Activated CD4-positive, alpha-beta memory T cell treated with anti-CD3 and anti-CD28 coated beads, Interleukin-2, amount 10 ng/mL, durations not matched to agents 7 days and 5 days (primary cell): Measurements from ENCODE around the gene RFT1. TPM values are rescaled to one million over a fixed set of nuclear protein-coding genes. Genes with fewer than 3 reads are reported as not detected.

Source experiments
- CTCF ChIA-PET: fragments of 350-600 bp; sonication (Branson Sonifier 250); formaldehyde crosslinking; loops from one replicate; lab custom pipeline; 2021; ENCODE audit warnings: antibody characterized with exemption, inconsistent platforms; lab: Charles Lee
- POLR2A ChIA-PET: fragments of 350-600 bp; sonication (Branson Sonifier 250); formaldehyde crosslinking; loops from one replicate; lab custom pipeline; 2021; ENCODE audit warnings: antibody characterized with exemption; lab: Charles Lee
- DNase-seq: peaks from one replicate; pipeline ENCODE4 v3.0.0-alpha.2; 2020
- H3K27ac Mint-ChIP-seq: one replicate; pipeline ENCODE4 v1.8.0; 2021; ENCODE audit warnings: mild to moderate bottlenecking, mixed read lengths
- H3K27me3 Mint-ChIP-seq: one replicate; pipeline ENCODE4 v1.8.0; 2021; ENCODE audit warnings: mixed read lengths
- H3K36me3 Mint-ChIP-seq: one replicate; pipeline ENCODE4 v1.8.0; 2021; ENCODE audit warnings: low read depth, mixed read lengths
- H3K4me1 Mint-ChIP-seq: one replicate; pipeline ENCODE4 v1.8.0; 2021; ENCODE audit warnings: mixed read lengths
- H3K4me3 Mint-ChIP-seq: one replicate; pipeline ENCODE4 v1.8.0; 2021; ENCODE audit warnings: mild to moderate bottlenecking, mixed read lengths
- H3K9me3 Mint-ChIP-seq: one replicate; pipeline ENCODE4 v1.8.0; 2021; ENCODE audit warnings: mixed read lengths
- total RNA-seq, 2 experiments: library from RNA; stranded (reverse); gene quantifications; one replicate each; pipeline ENCODE4 v1.2.3, GENCODE V29; 2021

The RFT1 gene
- total RNA-seq, 2 experiments from 2014 or later, result 26.4 to 27.6 TPM

DNA sequence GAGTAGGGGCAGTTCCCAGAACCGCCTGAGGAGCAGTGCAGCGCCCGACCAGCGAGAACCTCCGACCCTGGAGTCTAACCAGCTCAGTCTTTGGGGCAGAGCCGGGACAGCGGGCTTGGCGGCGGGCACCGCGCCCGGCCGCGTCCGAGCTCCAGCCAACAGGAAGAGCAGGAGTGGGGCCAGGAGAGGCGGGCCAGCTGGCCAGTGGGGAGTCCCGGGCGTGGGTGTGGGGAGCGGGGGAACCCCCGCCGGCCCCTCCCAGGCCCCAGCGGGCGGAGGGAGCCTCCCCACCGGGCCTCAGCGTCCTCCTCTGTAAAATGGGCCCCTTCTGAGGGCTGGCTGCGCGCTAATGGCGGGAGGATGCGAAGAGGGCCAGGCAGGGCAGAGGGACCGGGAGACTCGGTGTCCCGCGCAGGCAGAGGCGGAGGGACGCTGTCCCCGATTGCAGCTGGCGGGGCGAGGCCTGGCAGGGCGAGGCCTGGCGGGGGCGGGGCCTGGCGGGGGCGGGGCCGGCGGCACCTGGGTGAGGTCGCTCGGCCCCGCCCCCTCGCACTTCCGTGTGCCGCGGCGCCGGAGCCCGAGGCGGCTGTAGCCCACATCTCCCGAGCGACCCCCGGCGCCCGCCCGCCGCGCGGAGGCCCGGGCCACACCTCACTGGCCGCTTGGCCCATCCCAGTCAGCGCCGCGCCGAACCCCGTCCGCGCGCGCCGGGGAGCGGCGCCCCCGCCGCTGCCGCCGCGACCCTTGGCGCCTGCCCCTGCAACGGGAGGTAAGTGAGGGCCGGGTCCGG lies 30.6 kb upstream of the RFT1 start, which contains the start of gene PRKCD:
Gene PRKCD, plus strand, starts transcription at position 550 of the 790 bp plus-strand sequence. CDS start 17,214 bp downstream, outside the sequence.
- Mint-ChIP-seq H3K36me3 (no peaks in the 10 kb centered on the region), H3K27me3 (peaks cover 31% of the 10 kb centered on the region), H3K4me3 (peak within 1 kb of the TSS; percentile 86), H3K9me3 (no peaks in the 10 kb centered on the region), H3K4me1 (peaks cover 21% of the 10 kb centered on the region), H3K27ac (peak within 1 kb of the TSS; percentile 68)
- POLR2A ChIA-PET, result interaction anchor here (0.7 to 1.8 kb wide), 12 partner anchors 9 to 115 kb away, joined by 3 to 8 read pairs (median 3); partner anchors contain the start of genes RFT1 and SFMBT1
- peak; percentile 83 for DNase-seq
- CTCF ChIA-PET, result interaction anchor here (0.8 to 2.4 kb wide), 8 partner anchors 13 to 51 kb away, joined by 3 to 11 read pairs (median 5); no protein-coding TSS in a partner anchor

GRCh38 chr3:53160061-53160659 lies 29.9 kb upstream of the RFT1 start:
- POLR2A ChIA-PET, result interaction anchor here (0.7 to 1.8 kb wide), 12 partner anchors 10 to 114 kb away, joined by 3 to 8 read pairs (median 3); partner anchors contain the start of genes RFT1 and SFMBT1
- peak overlapping the region; percentile 44 for H3K27ac Mint-ChIP-seq
- H3K27me3 Mint-ChIP-seq, result peaks cover 36% of the 10 kb centered on the region
- CTCF ChIA-PET, result interaction anchor here (0.8 to 2.4 kb wide), 7 partner anchors 12 to 50 kb away, joined by 3 to 11 read pairs (median 6); no protein-coding TSS in a partner anchor
- peaks cover 21% of the 10 kb centered on the region for H3K4me1 Mint-ChIP-seq
- H3K4me3 Mint-ChIP-seq, result peak overlapping the region; percentile 79
- no peaks in the 10 kb centered on the region for H3K36me3 Mint-ChIP-seq
- no peaks in the 10 kb centered on the region for H3K9me3 Mint-ChIP-seq
- no peak for DNase-seq

DNA sequence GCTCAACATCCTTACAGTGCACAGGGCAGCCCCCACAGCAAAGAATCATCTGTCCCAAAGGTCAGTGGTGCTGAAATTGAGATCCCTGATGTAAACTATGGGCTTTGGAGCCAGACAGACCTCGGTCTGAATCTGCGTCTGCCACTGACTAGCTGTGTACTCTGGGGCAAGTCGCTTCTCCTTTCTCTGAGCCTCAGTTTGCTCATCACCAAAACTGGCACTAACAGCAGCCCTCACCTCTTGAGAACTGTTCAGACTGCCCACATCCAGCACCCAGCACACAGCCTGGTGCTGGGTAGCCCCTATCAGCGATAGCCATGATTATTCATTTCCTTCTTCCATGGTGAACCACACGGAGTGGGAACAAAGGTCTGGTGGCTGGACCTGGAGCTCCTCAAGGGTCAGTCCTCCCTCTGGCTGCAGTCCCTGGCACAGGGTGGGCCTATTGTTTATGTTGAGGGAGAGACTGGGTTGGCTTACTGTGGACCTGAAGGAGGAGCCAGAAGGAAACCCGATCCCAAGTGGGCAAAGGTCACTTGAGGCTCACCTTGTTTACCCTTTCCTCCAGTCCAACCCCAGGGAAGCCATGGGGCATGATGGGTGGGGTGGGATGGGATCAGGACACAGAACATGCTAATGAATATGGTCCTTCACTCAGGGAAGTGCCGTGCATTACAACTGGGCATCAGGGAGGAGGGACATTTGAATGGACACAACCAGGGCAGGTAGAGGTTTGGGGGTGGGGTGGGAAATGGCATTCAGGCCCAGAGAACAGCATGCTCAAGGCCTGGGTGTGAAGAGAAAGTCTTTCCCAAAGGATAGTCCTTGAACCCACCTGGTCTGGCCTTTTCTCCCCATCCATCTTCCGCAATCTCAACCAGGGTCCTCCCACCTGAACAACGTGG lies 29.2 kb upstream of the RFT1 start:
- ChIA-PET POLR2A (interaction anchor here (1.0 to 1.8 kb wide), 4 partner anchors 10 to 77 kb away, joined by 3 to 6 read pairs (median 4); no protein-coding TSS in a partner anchor), CTCF (interaction anchor here (1.0 to 2.4 kb wide), 8 partner anchors 13 to 49 kb away, joined by 3 to 11 read pairs (median 6); no protein-coding TSS in a partner anchor)
- Mint-ChIP-seq H3K9me3 (no peaks in the 10 kb centered on the region), H3K4me1 (peaks cover 21% of the 10 kb centered on the region), H3K4me3 (peak overlapping the region; percentile 21), H3K27ac (no peak overlapping the region), H3K36me3 (no peaks in the 10 kb centered on the region), H3K27me3 (peaks cover 36% of the 10 kb centered on the region)
- DNase-seq, result no peak

DNA sequence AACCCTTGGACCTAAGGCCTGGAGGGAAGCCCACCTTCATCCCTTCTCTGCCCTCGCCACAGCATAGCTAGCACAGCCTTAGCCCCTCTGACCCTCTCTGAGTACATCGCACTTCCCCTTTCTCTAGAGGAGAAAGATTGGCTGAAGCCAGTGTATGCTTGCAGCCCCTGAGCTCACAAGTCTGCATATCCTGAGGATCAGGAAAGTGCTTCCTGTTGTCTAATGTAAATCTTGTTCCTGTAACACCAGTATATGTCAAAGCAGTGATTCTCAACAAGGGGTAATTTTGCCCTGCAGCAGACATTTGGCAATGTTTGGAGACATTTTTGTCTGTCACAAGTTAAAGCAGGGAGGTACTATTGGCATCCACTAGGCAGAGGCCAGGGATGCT lies 28.5 kb upstream of the RFT1 start:
- DNase-seq, result no peak
- ChIA-PET POLR2A (interaction anchor here (1.1 to 1.4 kb wide), 2 partner anchors 24 to 56 kb away, joined by 3 to 5 read pairs; no protein-coding TSS in a partner anchor), CTCF (interaction anchor here (1.6 to 2.1 kb wide), 2 partner anchors 12 to 26 kb away, joined by 4 to 7 read pairs; no protein-coding TSS in a partner anchor)
- Mint-ChIP-seq H3K27me3 (peaks cover 37% of the 10 kb centered on the region), H3K9me3 (no peaks in the 10 kb centered on the region), H3K4me1 (peaks cover 21% of the 10 kb centered on the region), H3K36me3 (no peaks in the 10 kb centered on the region), H3K4me3 (no peak overlapping the region), H3K27ac (no peak overlapping the region)

DNA sequence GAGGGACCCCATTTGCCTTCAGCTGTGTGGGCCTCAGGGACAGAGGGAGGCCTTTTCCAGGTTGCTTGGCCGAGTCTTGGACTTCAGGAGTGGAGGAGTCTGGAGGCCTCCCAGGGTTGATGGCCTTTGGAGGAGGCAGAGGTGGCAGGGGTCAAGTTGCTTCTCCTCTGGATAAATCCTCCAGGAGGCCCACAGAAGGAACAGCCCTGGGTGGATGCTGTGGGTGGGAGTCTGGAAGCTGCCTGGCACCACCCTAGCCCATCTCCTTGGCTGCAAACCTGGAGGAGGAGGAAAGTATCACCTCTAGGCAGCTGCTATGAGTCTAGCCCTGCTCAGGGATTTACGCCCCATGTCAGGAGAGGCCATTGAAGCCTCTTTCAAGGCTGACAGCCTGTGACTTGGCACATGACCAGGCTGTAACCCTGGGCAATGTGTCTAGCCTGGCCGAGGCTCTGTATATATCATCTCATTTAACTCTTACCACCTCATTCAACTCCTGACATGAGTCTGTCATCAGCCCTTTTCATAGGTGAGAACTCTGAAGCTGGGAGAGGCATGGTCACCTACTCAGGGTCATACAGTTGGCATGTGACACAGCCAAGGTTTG lies 27.8 kb upstream of the RFT1 start:
- DNase-seq, result no peak
- H3K36me3 Mint-ChIP-seq, result no peaks in the 10 kb centered on the region
- H3K4me3 Mint-ChIP-seq, result no peak overlapping the region
- H3K27ac Mint-ChIP-seq, result peak overlapping the region; percentile 17
- H3K4me1 Mint-ChIP-seq, result peaks cover 15% of the 10 kb centered on the region
- ChIA-PET POLR2A (interaction anchor here (1.1 to 1.4 kb wide), 2 partner anchors 24 to 55 kb away, joined by 3 to 5 read pairs; no protein-coding TSS in a partner anchor), CTCF (interaction anchor here (1.6 to 2.1 kb wide), 2 partner anchors 11 to 26 kb away, joined by 4 to 7 read pairs; no protein-coding TSS in a partner anchor)
- H3K9me3 Mint-ChIP-seq, result no peaks in the 10 kb centered on the region
- H3K27me3 Mint-ChIP-seq, result peaks cover 44% of the 10 kb centered on the region

DNA sequence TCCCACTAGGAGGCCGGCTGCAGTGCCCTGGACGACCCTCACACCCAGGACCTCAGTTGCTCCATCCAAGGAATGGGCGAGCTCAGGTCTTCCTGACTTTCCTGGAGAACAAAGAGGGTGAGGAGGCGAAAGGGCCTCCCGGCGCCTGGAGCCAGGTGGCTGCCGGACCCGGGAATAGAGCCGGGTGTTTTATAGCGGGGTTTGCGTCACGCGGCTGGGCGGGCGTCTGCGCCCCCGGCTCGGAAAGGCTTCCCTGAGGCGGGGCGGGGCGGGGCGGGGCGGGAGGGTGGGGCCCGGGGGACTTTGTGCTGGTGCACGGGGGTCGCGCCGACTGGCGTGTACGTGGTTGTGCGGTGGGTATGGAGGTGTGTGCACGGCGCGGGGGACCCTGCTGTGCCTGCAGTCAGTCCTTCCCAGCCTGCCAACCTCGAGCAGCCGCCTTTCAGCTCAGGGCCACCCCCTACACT lies 26.2 kb upstream of the RFT1 start:
- no peak for DNase-seq
- Mint-ChIP-seq H3K36me3 (no peaks in the 10 kb centered on the region), H3K9me3 (no peaks in the 10 kb centered on the region), H3K4me1 (peaks cover 6% of the 10 kb centered on the region), H3K27me3 (peaks cover 46% of the 10 kb centered on the region), H3K4me3 (no peak overlapping the region), H3K27ac (no peak overlapping the region)
- ChIA-PET POLR2A (interaction anchor here (1.0 kb wide), 1 partner anchor 25 kb away, joined by 3 read pairs; no protein-coding TSS in a partner anchor), CTCF (no interaction called here)

GRCh38 chr3:53155760-53156159 lies 25.5 kb upstream of the RFT1 start:
- DNase-seq, result no peak
- H3K4me3 Mint-ChIP-seq, result no peak overlapping the region
- CTCF ChIA-PET, result interaction anchor here (1.0 kb wide), 1 partner anchor 41 kb away, joined by 3 read pairs; no protein-coding TSS in a partner anchor
- POLR2A ChIA-PET, result interaction anchor here (1.0 kb wide), 1 partner anchor 25 kb away, joined by 3 read pairs; no protein-coding TSS in a partner anchor
- H3K4me1 Mint-ChIP-seq, result peaks cover 6% of the 10 kb centered on the region
- H3K36me3 Mint-ChIP-seq, result no peaks in the 10 kb centered on the region
- no peak overlapping the region for H3K27ac Mint-ChIP-seq
- H3K9me3 Mint-ChIP-seq, result no peaks in the 10 kb centered on the region
- H3K27me3 Mint-ChIP-seq, result peaks cover 46% of the 10 kb centered on the region

- no peaks in the 10 kb centered on the region for H3K4me1 Mint-ChIP-seq
- peaks cover 42% of the 10 kb centered on the region for H3K27me3 Mint-ChIP-seq
- no peak overlapping the region for H3K4me3 Mint-ChIP-seq
- no peaks in the 10 kb centered on the region for H3K36me3 Mint-ChIP-seq
- CTCF ChIA-PET, result interaction anchor here (1.0 kb wide), 1 partner anchor 40 kb away, joined by 3 read pairs; no protein-coding TSS in a partner anchor
- H3K27ac Mint-ChIP-seq, result no peak overlapping the region
- H3K9me3 Mint-ChIP-seq, result no peaks in the 10 kb centered on the region
- POLR2A ChIA-PET, result no interaction called here
- no peak for DNase-seq
These were observed 24.6 kb upstream of the RFT1 start for GRCh38 chr3:53154881-53155285.

- ChIA-PET POLR2A (no interaction called here), CTCF (no interaction called here)
- no peak overlapping the region for H3K27ac Mint-ChIP-seq
- H3K4me3 Mint-ChIP-seq, result no peak overlapping the region
- H3K27me3 Mint-ChIP-seq, result peaks cover 41% of the 10 kb centered on the region
- no peak for DNase-seq
- no peaks in the 10 kb centered on the region for H3K36me3 Mint-ChIP-seq
- H3K9me3 Mint-ChIP-seq, result no peaks in the 10 kb centered on the region
- no peaks in the 10 kb centered on the region for H3K4me1 Mint-ChIP-seq
These were observed 23.7 kb upstream of the RFT1 start for GRCh38 chr3:53153980-53154379.

GRCh38 chr3:53153264-53153823 lies 23.1 kb upstream of the RFT1 start:
- CTCF ChIA-PET, result interaction anchor here (1.3 kb wide), 1 partner anchor 21 kb away, joined by 3 read pairs; no protein-coding TSS in a partner anchor
- no peaks in the 10 kb centered on the region for H3K36me3 Mint-ChIP-seq
- peaks cover 37% of the 10 kb centered on the region for H3K27me3 Mint-ChIP-seq
- H3K4me3 Mint-ChIP-seq, result no peak overlapping the region
- H3K27ac Mint-ChIP-seq, result no peak overlapping the region
- POLR2A ChIA-PET, result no interaction called here
- no peaks in the 10 kb centered on the region for H3K9me3 Mint-ChIP-seq
- H3K4me1 Mint-ChIP-seq, result no peaks in the 10 kb centered on the region
- DNase-seq, result no peak
